Prostate gland (tissue), 2 donors: Measurements from ENCODE around the gene CTNNAL1. TPM values are rescaled to one million over a fixed set of nuclear protein-coding genes. Genes with fewer than 3 reads are reported as not detected.

Experiments
- DNase-seq: peaks from one replicate; pipeline ENCODE4 v3.0.0-alpha.2; 2019; ENCODE audit warnings: low spot score
- H3K27ac ChIP-seq, 2 donors: fragments of 200-600 bp; sonication (generic); 2 replicates each; pipeline ENCODE4 v1.5.1; 2017 to 2019
- H3K27me3 ChIP-seq: fragments of 200-600 bp; sonication (generic); replicated peaks from 2 replicates; pipeline ENCODE4 v1.5.1; 2019; ENCODE audit not compliant: insufficient read depth
- H3K36me3 ChIP-seq, 2 donors: fragments of 200-600 bp; sonication (generic); 1 replicate in 1 of 2; 2 replicates in 1 of 2; pipeline versions ENCODE4 v1.5.1 to v1.8.1; 2017 to 2019
- H3K4me1 ChIP-seq: fragments of 200-600 bp; sonication (generic); replicated peaks from 2 replicates; pipeline ENCODE4 v1.5.1; 2019
- H3K4me3 ChIP-seq, 2 donors: fragments of 200-600 bp; sonication (generic); 2 replicates each; pipeline ENCODE4 v1.5.1; 2017 to 2019
- H3K9me3 ChIP-seq: fragments of 200-600 bp; sonication (generic); 2 replicates; pipeline ENCODE4 v1.5.1; 2017
- POLR2A ChIP-seq: fragments of 450-650 bp; IDR thresholded peaks from one replicate; pipeline ENCODE4 v1.6.1; 2016; ENCODE audit warnings: antibody characterized with exemption, mild to moderate bottlenecking
- POLR2AphosphoS5 ChIP-seq: sonication (generic); formaldehyde crosslinking; IDR thresholded peaks from one replicate; pipeline ENCODE4 v1.6.1; 2017; ENCODE audit warnings: antibody characterized with exemption
- WGBS: methylation state at CpG from one replicate; pipeline ENCODE4 v1.1.5; 2018; 5-methylcytosine and 5-hydroxymethylcytosine counted together
- intact Hi-C: fragments of 100-400 bp; cut with DNase I; formaldehyde crosslinking; loops from one replicate; pipeline ENCODE4 v1.14.2; 2022
- total RNA-seq, 2 donors: library from RNA; depleted of rRNA; stranded (reverse); fragments of >200 nt; gene quantifications; one replicate each; pipeline ENCODE4 v1.1.0, GENCODE V29; 2016
- TF ChIP-seq, protein P1 (sequence below), 4 experiments: fragments of 200-600 bp in 2 of 4; fragments of 450-650 bp in 2 of 4; sonication (generic) in 2 of 4; IDR thresholded peaks; 1 replicate in 3 of 4; 2 replicates in 1 of 4; pipeline ENCODE4 v1.5.1; 2016 to 2019; ENCODE audit warnings: antibody characterized with exemption in 4 of 4, mild to moderate bottlenecking in 2 of 4, moderate library complexity in 2 of 4

Gene CTNNAL1
- total RNA-seq, 2 donors from 2014 or later: 20.2 to 74.6 TPM

DNA sequence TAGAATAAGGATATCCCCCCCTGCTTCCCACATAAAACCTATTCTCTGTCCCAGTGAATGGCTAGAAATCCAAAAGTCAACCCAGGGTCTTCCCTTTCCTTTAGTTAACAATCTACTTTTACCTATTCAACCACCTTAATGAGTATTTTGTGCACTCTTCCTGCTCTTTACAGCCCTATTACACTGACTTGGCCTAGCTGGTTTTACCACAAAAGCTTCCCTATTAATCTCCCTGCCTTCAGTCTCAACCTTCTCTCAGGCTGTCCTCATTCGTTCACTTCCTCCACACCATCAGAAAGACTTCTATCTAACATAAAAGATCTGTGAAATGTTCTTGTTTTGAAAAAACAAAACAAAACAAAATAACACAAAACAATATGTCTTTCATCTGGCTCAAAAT lies 16.2 kb downstream of the CTNNAL1 start:
- no peaks in the 10 kb centered on the region for H3K27me3 ChIP-seq

DNA sequence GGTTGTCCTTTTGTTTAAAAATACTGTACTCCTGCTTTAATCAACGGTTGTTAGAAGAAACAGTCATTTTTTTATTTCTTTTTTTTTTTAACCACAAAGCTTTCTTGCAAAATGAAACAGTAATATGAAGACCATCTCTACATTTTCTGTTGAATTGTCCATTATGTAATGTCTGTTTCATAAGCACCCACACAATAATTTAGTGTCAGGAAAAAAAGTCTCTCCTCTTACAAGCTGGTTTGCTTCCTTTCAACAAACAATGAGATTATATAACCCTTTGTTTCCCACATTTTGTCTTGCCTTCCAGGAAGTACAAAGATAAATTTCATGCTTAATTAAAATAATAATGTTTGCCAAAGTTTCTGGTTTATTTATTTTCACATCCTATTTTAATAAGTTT lies 16.7 kb downstream of the CTNNAL1 start:
- Histone ChIP-seq H3K9me3 (no peaks in the 10 kb centered on the region), H3K27ac (no peak overlapping the region), H3K4me3 (no peak overlapping the region), H3K27me3 (no peaks in the 10 kb centered on the region), H3K4me1 (no peaks in the 10 kb centered on the region), H3K36me3 (no peaks in the 10 kb centered on the region)
- no peak for TF ChIP-seq POLR2A
- no peak for TF ChIP-seq POLR2AphosphoS5
- TF ChIP-seq, protein P1, sequence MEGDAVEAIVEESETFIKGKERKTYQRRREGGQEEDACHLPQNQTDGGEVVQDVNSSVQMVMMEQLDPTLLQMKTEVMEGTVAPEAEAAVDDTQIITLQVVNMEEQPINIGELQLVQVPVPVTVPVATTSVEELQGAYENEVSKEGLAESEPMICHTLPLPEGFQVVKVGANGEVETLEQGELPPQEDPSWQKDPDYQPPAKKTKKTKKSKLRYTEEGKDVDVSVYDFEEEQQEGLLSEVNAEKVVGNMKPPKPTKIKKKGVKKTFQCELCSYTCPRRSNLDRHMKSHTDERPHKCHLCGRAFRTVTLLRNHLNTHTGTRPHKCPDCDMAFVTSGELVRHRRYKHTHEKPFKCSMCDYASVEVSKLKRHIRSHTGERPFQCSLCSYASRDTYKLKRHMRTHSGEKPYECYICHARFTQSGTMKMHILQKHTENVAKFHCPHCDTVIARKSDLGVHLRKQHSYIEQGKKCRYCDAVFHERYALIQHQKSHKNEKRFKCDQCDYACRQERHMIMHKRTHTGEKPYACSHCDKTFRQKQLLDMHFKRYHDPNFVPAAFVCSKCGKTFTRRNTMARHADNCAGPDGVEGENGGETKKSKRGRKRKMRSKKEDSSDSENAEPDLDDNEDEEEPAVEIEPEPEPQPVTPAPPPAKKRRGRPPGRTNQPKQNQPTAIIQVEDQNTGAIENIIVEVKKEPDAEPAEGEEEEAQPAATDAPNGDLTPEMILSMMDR (IDR thresholded peaks at IDR 0.05): no peak
- intact Hi-C loops: no loop called here
- WGBS: 9% methylated on average over 1 of the region's 1 CpG
- DNase-seq: no peak

More for the DNA sequence above, 16.2 kb downstream of the CTNNAL1 start:
- 44% methylated on average over 1 of the region's 1 CpG for WGBS
- intact Hi-C loops: no loop called here
- Histone ChIP-seq H3K27ac (no peak overlapping the region), H3K9me3 (no peaks in the 10 kb centered on the region), H3K4me1 (no peaks in the 10 kb centered on the region), H3K36me3 (no peaks in the 10 kb centered on the region), H3K4me3 (no peak overlapping the region)
- peak; percentile 20 for DNase-seq
- no peak for TF ChIP-seq POLR2A
- TF ChIP-seq, protein P1 (IDR thresholded peaks at IDR 0.05): no peak
- peak; percentile 39 for TF ChIP-seq POLR2AphosphoS5

DNA sequence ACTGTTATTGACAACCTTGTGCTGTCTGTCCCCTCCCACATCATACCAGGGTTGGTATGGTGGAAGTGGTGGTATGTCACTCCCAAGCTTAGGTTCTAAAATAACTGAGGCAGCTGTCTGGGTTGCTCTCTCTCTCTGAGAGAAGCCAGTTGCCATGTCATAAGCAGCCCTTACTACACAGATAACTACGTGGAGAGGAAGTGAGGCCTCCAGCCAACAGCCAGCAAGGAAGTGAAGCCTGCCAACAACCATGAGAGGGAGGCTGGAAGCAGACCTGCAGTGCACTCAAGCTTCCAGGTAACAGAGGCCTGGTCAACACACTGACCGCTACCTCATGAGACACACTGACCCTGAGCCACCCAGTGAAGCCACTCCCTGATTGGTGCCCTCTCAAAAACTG lies 18.6 kb downstream of the CTNNAL1 start:
- Histone ChIP-seq H3K27ac (no peak overlapping the region), H3K4me1 (no peaks in the 10 kb centered on the region), H3K36me3 (no peaks in the 10 kb centered on the region), H3K27me3 (no peaks in the 10 kb centered on the region), H3K4me3 (no peak overlapping the region), H3K9me3 (no peaks in the 10 kb centered on the region)
- no peak for DNase-seq
- intact Hi-C loops: no loop called here
- WGBS: 63% methylated on average over 2 of the region's 2 CpGs
- TF ChIP-seq, protein P1 (IDR thresholded peaks at IDR 0.05): no peak
- no peak for TF ChIP-seq POLR2AphosphoS5
- no peak for TF ChIP-seq POLR2A

DNA sequence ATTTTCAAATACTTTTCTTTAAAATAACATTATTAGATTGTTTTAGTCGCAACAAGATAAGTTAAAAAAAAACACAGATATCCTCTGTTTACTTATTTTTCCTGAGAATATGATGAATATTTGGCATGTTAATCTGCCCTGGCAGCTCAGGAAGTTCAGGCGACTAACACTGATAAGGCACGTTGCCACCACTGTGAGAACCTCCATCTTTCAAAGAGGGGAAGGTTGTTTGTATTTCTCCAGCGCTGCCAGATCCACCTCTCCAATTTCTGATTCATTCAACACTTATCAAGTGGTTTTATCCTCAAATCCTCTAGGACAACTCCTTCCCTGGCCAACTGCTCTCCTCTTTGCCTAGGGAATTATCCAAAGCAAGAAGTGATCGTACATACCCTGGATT lies 21.8 kb downstream of the CTNNAL1 start:
- WGBS: 78% methylated on average over 5 of the region's 5 CpGs
- Histone ChIP-seq H3K4me1 (no peaks in the 10 kb centered on the region), H3K36me3 (no peaks in the 10 kb centered on the region)

DNA sequence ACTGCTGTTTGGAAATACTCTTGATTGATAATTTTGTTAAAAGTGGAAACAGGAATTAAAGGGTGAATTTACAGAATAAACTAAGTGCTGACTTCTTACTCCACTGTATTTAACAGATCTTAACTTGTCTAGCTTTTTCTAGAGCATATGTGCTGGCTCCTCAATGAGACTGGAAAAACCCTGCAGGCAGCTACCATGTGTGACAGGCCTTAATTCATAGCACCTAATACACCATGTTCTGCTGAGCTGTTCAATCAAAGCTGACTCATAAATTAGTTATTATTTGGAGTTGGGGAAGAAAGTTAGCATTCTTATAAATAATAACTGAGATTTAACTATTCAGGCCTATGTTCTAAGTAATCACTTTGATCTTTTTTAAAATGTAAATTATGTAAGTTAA lies 29.4 kb downstream of the CTNNAL1 start:
- Histone ChIP-seq H3K27ac (no peak overlapping the region), H3K9me3 (no peaks in the 10 kb centered on the region), H3K4me1 (no peaks in the 10 kb centered on the region), H3K4me3 (no peak overlapping the region), H3K27me3 (no peaks in the 10 kb centered on the region), H3K36me3 (no peaks in the 10 kb centered on the region)
- no peak for DNase-seq
- intact Hi-C loops: no loop called here
- TF ChIP-seq, protein P1 (IDR thresholded peaks at IDR 0.05): no peak
- TF ChIP-seq POLR2AphosphoS5: no peak
- no peak for TF ChIP-seq POLR2A

More for the DNA sequence above, 21.8 kb downstream of the CTNNAL1 start:
- no peak overlapping the region for H3K4me3 ChIP-seq
- no peaks in the 10 kb centered on the region for H3K27me3 ChIP-seq
- DNase-seq: no peak
- intact Hi-C loops: no loop called here
- no peaks in the 10 kb centered on the region for H3K9me3 ChIP-seq
- H3K27ac ChIP-seq: no peak overlapping the region
- TF ChIP-seq POLR2A (no peak), POLR2AphosphoS5 (no peak)
- TF ChIP-seq, protein P1 (IDR thresholded peaks at IDR 0.05): no peak
